GM19463 (cell line): ENCODE data around the gene LDLRAD3.

Source experiments
- ATAC-seq: cut with Tn5 transposase; IDR thresholded peaks from one replicate; pipeline ENCODE4 v1.9.1; 2021; ENCODE audit warnings: mild to moderate bottlenecking, moderate library complexity; ENCODE audit not compliant: unreplicated experiment

The LDLRAD3 gene

DNA sequence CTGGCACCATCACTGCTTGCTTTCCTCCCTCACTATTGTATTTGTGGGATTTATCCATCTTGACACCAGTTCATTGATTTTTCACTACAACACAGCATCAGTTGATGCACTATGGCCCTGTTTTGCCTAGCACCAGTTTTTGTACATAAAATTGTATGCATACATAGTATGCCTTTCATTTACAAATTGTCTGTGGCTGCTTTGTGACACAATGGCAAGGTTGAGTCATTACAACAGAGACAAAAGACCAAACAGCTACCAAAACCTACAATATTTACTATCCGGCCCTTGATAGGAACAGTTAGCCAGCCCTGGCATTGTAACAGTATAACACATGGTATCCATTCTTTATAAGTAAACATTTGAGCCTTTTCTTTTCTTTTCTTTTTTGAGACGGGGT is 150.3 kb downstream of the LDLRAD3 start:
- no peak for ATAC-seq

DNA sequence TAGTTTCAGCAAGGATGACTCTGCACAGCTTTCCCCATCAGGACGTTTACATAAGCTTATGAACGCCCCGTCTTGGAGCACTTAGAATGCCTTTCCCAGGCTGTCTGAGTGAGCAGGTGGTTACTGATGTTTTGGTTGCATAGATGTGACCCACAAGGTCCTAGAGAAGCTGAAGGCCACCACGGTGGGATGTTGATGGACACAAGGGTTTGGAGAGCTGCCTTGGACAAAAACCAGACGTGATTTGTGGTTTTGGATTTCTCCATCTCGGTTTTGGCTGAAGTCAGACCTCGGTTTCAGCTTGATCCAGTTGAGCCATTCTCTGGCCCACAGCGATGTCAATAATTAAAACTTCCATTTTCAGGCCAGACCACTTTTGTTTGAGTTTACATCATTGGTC is 151.9 kb downstream of the LDLRAD3 start:
- ATAC-seq = no peak

DNA sequence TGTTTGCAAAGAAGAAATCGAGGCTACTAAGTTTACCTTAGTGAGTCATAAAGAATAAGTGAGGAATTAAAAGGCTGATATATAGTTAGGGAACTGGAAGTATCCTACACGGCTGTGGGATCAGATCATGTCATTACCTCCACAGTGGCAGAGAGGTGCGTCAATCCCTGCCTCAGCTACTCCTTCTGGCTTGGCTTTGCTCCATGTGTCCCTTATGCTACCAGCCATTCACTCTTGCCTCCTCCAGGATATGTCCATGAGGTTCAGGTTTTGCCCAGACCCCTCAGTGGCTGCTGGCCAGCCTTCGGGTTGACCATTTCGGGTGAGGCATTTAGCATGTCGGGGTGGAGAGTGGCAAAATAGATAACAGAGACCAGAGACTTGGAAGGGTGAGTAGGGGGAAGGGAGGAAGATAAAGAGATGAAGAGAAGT is 153.4 kb downstream of the LDLRAD3 start:
- ATAC-seq = no peak

DNA sequence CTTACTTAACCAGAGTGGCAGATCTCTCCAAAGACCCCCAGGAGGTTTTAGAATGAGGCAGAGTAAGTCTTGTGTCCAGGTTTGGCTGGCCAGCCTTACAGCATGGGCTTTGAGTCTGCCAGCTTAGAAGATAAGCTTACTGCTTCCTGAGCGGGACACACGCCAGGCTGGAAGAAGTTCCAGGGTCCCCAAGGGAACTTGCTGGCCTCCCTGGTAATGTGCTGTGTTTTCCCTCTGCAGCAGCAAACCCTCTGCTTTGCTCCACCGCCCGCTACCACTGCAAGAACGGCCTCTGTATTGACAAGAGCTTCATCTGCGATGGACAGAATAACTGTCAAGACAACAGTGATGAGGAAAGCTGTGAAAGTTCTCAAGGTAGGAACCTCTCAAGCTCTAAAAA is 154.2 kb downstream of the LDLRAD3 start:
- ATAC-seq = no peak

DNA sequence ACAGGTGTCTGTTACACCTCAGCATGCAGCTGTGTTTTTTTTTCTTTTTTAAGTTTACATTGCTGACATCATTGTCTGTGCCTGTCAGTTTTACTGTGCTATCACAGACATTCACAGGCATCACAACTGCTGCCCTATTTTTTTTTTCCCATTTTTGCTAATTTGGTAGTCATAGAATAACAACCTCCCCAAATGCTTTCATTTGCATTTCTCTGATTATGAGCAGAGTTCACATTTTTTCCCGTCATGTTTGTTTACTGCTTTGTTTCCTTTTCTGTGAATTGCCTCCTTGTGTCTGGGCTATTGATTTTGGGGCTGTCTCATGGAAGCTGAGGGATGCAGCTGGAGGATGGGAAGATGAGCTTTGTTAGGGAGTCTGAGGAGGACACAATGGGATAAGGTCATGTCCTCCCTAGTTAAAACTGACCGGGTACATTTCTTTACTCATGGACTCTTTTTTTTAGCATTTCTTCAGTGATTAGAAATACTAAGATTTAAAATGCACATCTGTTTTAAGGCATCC is 155.1 kb downstream of the LDLRAD3 start:
- no peak for ATAC-seq

DNA sequence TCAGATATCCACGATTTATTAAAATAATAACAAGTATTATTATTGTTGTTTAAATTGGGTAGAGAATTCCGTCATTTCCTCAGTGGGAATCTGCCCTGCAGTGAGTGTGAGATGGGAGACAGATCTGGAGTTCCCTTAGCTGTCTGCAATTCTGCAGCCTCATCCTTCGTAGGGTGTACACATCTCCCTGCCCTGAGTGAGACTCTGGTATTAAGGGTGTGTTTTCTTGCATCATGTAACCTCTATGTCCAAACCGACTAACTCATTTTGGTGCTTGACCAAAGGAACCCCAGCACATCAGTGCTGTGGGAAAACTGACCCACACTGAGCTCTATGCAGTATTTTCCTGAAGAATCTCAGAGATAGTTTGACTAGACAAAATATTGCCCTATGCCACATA is 157.6 kb downstream of the LDLRAD3 start:
- no peak for ATAC-seq

DNA sequence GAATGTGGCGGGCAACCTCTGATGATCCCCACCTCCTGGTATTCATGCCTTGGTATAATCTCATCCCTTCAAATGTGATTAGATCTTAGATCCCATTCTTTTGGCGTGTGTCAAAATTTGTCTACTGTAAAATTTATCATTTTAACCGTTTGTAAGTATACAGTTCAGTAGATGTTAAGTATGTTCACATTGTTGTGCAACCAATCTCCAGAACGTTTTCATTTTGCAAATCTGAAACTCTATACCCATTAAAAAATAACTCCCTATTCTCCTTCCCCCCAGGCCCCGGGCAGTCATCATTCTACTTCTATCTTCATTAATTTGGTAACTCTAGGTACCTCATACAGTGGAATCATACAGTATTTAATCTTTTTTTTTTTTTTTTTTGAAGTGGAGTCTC is 159.0 kb downstream of the LDLRAD3 start:
- ATAC-seq = no peak

DNA sequence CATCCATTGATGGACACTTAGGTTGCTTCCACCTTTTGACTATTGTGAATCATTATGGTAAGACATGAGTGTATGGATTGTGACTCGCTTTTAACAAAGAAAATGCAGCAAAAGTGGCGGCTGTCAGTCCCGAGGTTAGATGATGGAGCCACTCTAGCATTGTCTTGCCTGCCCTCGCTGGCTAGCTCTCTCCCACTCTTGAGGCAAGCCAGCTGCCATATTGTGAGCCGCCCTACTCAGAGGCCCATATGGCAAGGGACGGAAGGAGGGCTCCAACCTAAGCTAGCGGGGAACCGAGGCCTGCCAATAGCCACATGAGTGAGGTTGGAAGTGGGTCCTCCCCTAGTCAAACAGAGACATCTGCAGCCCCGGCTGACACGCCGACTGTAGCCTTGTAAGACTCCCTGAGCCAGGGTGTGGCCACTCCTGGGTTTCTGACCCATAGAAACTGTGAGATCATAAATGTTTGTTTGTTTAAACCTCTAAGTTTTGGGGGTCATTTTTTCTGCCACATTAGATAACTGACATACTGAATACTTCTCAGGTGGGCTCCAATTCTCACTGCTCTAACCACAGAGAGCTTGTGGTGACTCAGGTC is 160.2 kb downstream of the LDLRAD3 start:
- ATAC-seq = no peak

DNA sequence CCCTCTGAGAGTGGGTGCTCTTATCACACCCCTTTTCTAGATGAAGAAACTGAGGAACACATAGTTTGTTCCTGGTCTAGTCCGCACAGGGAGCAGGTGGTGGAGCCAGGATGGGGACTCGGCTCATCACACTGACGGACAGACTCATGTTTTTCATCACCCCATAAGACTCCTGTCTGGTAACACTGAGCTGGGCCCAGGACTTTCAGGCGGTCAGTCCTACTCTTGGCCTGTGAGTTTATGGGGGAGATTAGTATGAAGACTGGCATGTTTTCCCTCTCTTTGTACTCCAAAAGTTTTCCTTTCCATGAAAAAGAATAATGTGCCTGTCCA is 160.8 kb downstream of the LDLRAD3 start:
- ATAC-seq = no peak

DNA sequence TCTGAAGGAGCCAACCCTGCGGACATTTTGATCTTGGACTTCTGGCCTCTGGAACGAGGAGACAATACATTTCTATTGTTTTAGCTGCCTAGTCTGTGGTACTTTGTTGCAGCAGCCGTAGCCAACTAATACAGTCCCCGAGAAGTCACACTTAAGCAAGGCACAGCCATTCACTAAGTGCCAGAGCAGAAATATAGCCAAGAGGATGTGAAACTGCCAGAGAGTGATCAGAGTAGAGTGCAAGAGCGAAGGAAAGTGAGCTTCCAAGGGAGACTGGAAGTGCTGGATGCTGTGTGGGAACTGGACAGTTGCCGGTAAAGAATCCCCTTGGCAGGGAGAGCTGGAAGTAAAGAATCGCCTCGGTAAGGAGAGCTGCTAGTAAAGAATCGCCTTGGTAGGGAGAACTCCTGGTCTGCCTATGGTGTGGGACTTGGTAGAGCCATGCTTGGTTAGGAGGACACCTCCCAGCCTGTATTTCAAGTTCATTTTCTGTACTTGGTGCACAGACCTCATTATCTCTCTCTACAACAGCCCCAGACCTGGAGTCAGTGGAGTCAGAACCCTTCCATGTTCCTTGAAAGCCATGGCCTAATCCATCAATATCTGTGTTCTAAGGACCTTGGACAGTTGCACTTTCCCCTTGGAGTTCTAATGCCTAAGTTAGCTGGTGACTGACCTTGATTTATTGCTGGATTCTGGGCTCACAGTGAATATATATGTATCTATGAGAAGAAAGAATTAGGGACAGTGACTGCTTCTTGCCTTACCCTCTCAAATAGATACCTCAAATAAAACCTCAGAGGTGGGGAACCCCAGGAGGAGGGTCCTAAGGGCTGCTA is 162.1 kb downstream of the LDLRAD3 start:
- ATAC-seq = no peak

DNA sequence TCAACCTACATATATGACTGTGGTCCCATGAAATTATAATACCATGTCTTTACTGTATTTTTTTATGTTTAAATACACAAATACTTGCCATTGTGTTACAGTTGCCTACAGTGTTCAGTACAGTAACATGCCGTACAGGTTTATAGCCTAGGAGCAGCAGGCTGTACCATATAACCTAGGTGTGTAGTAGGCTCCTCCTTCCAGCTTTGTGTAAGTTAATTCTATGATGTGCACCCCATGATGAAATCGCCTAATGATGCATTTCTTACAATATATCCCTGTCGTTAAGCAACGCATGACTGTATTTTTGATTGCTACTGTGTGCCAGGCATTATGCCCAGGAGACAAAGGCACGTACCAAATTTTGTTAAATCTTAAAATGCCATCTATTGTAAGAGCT is 163.7 kb downstream of the LDLRAD3 start:
- no peak for ATAC-seq

DNA sequence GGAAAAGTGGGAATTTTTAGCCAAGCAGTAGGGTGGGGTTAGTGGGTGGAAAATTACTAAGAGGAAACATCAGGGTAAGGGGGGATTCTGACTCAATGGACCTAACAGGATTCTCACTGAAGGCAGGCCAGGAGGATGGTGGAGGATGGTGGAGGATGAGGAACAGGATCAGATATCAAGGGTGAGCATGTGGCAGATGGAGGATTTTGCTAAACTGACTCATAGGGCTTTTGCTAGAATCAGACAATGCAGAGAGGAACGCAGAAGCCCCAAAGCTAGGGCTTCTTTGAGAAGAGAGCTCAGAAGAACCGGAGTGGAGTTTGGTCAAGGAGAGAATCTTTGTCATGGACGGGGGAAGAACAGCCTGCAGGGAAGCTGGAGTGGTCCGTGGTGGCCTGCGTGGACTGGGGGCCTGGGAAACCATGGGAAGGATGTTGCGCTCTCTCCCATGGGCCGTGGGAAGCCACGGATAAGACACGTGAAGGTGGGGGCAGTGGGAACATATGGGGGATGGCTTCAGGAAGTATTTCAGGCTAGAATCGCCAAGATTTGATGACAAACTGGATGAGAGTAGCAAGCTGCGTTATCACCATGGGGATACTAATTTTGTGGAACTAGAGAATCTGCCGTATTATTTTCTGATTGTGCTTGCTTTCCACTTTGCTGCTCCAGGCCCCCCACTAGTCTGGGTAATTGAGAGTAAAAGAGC is 165.2 kb downstream of the LDLRAD3 start:
- no peak for ATAC-seq

DNA sequence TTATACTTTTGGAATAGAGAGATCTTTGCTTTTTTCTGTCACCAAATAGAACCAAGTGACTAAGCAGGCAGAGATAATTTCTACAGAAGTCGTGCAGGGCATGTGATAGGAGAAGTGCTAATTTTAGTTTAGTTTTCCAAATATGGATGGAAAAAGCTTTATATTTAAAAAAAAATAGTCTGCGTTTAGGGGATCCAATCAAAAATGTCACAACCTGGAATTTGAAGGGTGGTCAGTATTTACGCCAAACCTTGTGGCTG is 165.7 kb downstream of the LDLRAD3 start:
- ATAC-seq = no peak

DNA sequence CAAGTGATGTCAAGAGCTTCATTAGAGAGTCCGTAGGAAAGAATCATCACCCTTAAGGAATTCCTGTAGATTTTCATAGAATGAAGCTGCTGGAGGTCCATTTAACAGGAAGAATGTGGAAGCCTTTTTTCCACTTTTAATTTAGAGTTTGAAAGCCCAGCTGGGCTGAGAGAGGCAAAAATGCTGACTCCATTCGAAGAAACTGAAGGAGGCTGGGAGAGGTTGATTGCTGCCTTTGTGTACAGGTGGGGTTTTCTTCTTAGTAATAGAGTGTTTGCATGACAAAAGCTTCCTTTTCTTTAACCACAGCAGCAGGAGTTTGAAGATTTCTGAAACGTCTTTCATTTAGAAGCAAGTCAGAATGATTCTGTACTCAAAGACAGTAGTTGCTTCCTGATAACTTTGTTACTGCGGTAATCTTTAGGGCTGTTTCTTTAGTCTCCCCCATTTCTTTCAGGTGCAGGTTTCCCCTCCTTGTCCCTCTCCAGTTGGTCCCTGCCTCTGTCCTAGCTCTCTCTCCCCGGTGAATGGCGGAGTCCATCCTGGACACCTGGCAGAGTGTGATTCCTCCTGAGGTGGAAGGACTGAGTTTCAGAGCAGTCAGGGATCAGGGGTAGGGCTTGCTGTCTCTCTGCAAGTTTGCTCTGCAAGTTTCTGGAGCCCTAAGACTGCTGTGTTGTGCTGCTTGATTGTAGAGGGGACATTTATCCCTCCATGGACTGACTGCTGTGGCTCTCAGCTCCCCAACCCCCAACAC is 166.2 kb downstream of the LDLRAD3 start:
- ATAC-seq = no peak

DNA sequence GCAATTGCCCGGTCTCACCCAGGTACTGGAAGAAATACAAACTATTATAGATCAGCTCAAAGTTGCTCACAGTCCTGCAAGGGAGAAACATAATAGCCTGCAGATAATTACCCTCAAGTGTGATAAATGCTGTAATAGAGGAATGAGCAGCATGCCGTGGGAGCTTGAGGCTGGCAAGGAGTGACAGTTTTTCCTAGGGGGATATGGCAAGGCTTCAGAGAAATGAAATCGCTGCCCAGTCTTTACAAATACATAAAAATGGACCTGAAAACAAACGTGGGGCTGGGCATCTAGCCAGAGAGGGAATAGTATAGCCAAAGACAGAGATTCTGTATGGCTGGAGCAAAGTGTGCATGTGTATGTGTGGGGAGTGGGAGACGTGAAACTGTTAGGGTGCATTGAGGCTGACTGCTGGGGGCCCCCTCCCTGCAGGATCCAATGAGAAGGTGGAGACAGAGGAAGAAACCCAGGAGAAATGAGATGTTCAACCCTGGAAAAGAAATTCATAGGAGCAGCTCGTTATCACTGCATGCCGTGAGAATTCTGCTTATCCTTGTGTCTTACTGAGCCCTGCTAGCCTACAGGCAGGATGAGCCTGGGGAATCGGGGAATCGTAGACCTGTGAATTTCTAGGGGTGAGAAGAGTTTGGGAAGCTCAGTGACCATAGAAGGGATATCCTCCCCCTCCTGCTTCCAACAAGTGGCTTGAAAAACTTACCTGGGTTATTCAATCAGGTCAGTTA is 167.0 kb downstream of the LDLRAD3 start:
- ATAC-seq = no peak

DNA sequence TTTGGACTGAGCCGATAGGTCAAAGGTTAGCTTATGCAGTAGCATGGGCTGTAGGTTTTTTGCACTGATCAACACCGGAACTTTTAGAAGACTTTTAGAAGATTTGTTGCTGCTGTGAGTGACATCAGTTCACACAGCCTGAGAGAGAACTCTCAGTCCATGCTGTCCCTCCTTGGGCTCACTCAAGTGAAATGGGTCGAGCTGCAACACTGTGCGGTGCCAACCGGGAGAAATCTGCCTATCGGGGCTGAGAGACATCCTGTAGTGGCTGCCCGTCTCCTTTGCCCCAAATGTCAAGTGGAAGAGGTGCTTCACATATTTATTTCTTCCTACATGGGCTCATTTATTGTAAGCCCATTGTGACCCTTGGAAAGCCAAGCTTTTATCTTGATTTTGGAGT is 170.2 kb downstream of the LDLRAD3 start:
- ATAC-seq = no peak

DNA sequence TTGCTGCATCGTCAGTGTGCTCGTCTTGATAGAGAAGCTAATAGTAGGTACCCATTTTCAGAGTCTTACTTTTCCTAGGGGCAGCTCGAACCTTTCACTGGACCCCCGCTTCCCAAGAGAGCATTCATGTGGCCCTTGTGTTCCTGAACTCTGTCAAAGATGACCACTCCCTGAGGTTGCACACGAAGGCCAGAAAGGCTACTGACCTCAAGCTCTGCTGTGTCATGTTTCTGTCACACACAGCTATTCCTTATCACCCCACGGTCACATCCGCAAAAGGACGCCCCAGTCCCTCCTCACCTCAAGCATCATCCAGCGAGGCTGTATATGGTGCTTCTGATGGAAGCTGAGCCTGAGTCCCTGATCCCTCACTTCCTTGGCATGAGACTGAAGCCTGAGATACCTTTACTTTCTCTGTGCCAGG is 171.5 kb downstream of the LDLRAD3 start:
- no peak for ATAC-seq

DNA sequence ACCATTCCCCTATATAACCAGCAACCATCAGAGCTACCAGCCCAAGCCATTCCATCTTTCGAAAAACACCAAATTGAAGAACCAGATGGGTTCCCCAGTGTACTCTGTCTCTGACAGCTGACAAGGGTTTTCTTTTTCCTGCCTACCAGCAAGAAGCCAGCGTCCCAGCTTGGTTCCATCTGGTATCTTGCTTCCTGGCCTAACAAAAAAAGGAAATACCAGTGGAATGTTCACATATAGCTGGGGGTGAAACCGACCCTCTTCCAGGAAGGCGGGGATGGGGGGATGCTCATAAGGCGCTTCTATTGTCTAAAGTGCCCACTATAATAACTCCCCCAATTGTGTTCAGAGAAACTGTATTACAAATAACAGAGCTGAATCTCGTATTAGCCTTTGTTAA is 172.3 kb downstream of the LDLRAD3 start:
- ATAC-seq = no peak

DNA sequence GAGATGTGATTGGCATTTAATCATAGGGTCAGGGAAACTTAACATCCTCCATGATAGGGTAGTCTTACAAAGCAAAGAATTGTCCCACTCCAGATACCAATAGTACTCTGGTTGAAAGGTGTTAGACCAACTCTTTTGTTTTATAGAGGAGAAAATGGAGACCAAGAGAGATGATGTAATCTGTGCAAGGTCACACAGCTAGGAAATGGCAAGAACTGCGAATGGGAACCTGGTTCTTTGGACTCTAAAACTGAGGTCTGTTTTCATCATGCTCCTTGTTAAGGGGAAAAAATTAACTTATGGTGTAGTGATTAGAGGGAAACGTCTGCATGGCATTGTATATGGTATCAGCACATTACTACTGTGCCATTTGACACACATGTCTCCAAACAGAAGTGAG is 174.2 kb downstream of the LDLRAD3 start:
- ATAC-seq = no peak

DNA sequence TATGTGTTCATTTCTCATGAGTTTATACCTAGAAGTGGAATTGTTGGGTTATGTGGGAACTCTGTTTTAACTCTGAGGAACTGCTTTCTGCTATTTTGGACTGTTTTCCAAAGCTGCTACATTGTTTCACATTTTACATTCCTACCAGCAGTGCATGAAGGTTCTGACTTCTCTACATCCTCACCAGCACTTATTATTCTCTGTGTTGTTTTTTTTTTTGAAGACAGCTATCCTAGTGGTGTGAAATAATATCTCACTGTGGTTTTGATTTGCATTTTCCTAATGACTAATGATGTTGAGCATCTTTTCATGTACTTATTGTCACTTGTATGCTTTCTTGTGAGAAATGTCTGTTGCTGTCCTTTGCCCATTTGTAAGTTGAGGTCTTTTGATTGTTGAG is 175.4 kb downstream of the LDLRAD3 start:
- ATAC-seq = no peak

DNA sequence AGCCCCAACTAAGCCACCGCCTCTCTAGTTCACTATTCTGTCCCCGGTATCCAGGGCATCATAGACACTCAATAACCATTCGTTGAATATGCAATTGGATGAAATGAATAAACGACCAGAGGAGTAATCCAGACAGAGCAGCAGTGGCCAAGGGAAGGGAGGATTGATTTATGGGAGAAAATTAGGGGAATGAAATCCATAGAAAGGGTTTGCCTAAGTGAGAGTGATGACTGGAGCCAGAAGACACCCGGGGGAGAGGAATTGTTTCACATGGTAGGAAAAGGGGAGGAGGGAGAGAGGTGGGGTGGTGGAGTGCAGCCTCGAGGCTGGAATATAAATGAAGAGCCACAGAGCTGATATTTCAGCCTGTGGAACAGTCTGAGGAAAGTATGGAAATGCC is 177.2 kb downstream of the LDLRAD3 start:
- no peak for ATAC-seq
